ENCODE results near the gene AGPAT4. TPM values are rescaled to one million over a fixed set of nuclear protein-coding genes. Genes with fewer than 3 reads are reported as not detected.

The AGPAT4 gene
- total RNA-seq, 6 experiments from 2014 or later: 0.42 to 1.7 (median 0.78) TPM

DNA sequence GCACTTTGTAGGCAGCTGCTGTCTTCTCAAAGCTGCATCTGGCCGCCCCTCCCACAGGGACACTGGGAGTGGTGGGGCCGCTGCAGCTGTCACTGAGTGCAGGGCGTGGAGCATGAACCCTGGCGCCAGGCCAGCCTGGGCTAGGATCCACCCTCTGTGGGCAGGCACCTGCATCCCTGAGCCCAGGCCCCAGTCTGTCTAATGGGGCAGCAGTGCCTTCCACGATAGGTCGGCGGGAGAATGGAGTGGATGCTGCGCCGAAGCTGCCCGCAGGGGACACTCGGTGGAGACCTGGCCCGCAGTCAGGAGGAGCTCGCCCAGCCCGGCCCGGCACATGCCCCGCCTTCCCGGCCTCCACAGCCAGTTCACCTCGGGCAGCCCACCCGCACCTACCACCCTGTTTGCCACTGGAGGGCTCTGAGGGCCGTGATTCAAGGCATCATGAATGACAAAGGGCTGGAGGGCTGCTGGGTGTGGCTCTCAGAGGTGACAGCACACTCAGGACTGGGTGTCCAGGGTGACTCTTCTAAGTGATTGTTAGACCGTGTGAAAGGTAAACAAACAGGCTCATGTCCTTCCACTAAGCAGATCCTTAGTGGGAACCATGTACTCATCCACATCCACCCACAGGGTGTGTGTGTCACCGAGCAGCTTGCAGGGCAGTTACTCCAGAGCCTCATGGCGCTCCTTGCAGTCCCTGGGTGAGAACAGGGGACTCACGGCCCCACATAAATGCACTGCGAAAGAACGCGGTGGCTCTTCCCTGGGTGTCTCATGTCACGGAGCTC lies 133.9 kb downstream of the AGPAT4 start:
- Histone ChIP-seq H3K27ac (no peak overlapping the region), H3K36me3 (no peaks in the 10 kb centered on the region), H3K4me1 (no peaks in the 10 kb centered on the region), H3K27me3 (no peaks in the 10 kb centered on the region), H3K9me3 (no peaks in the 10 kb centered on the region), H3K4me3 (no peak overlapping the region)
- intact Hi-C loops (cut with DNase I): no loop called here
- TF ChIP-seq CTCF (IDR thresholded peaks at IDR 0.05) (peak in 1 of 4 donors; percentile 55), POLR2A (IDR thresholded peaks at IDR 0.05) (no peak)
- DNase-seq (peak in 1 of 3 donors; percentile 47), ATAC-seq (peak; percentile 41 to 59 (median 52))
- 44% methylated on average over 3 of the region's 28 CpGs for WGBS (ENCODE audit: insufficient coverage, low coverage, low lambda C conversion rate, missing lambda C conversion rate)

DNA sequence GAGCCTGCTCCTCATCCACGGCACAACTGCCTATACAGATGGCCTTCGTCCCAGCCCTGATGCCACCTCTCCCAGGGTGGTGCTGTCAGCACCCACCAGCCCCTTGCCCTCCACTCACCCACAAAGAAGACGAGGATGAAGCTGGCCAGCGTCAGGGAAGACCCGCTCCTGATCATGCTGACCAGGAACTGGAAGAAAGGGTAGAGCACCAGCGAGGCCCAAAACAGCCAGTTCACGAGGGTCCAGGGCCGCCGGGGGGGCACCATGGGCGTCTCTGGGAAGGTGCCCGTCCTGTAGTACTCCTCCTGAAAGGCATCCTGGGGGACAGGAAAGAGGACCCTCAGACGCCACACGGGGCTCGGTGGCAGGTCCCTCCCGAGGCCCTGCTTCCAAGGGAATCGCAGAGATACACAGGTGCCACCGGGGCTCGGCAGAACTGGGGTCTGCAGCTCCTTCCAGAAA lies 134.5 kb downstream of the AGPAT4 start:
- H3K27ac ChIP-seq: no peak overlapping the region
- WGBS (ENCODE audit: insufficient coverage, low coverage, low lambda C conversion rate, missing lambda C conversion rate): 80% methylated on average over 1 of the region's 18 CpGs
- no peaks in the 10 kb centered on the region for H3K4me1 ChIP-seq
- DNase-seq (no peak), ATAC-seq (no peak)
- no peak for TF ChIP-seq CTCF (IDR thresholded peaks at IDR 0.05)
- no peak for TF ChIP-seq POLR2A (IDR thresholded peaks at IDR 0.05)
- H3K9me3 ChIP-seq: no peaks in the 10 kb centered on the region
- H3K27me3 ChIP-seq: no peaks in the 10 kb centered on the region
- no peaks in the 10 kb centered on the region for H3K36me3 ChIP-seq
- H3K4me3 ChIP-seq: no peak overlapping the region
- intact Hi-C loops (cut with DNase I): no loop called here

GRCh38 chr6:161138543-161139303 lies 135.1 kb downstream of the AGPAT4 start:
- ATAC-seq (no peak), DNase-seq (no peak)
- Histone ChIP-seq H3K27ac (no peak overlapping the region), H3K4me1 (no peaks in the 10 kb centered on the region), H3K9me3 (no peaks in the 10 kb centered on the region), H3K36me3 (no peaks in the 10 kb centered on the region), H3K4me3 (no peak overlapping the region), H3K27me3 (no peaks in the 10 kb centered on the region)
- TF ChIP-seq CTCF (IDR thresholded peaks at IDR 0.05): no peak
- TF ChIP-seq POLR2A (IDR thresholded peaks at IDR 0.05): no peak
- intact Hi-C loops (cut with DNase I): no loop called here
- WGBS (ENCODE audit: insufficient coverage, low coverage, low lambda C conversion rate, missing lambda C conversion rate): 91% methylated on average over 7 of the region's 23 CpGs

DNA sequence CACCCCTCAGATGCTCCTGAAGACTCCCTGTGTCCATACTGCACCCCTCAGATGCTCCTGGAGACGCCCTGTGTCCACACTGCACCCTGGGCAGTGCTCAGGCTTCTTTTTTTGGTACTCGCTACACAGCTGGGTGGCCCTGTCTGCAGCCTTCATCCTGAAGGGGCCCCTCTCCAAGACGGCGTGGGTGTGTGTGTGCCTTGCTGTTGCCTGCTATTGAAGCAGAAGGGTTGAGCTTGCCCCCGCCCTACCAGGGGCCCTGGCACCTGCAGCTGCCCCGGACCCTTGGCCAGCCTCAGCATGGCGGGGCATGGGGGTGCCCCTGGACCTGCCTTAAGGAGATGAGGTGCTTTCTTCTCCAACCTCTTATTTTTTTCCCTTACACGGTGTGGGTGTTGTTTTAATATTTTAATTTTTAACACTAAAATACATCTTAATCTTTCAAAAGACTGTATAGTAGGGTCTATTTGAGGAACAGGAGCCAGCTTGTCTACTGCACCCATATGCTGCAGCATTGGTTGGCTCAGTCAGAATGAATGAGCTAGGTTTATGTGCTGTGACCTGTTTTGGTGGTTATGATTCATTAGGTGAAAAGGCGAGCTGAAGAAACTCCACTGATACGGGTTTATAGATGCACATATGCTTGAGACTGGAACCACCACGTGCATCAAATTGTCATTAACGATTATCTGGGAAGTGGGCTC lies 135.9 kb downstream of the AGPAT4 start:
- TF ChIP-seq POLR2A (IDR thresholded peaks at IDR 0.05): no peak
- no peak for TF ChIP-seq CTCF (IDR thresholded peaks at IDR 0.05)
- ATAC-seq (no peak), DNase-seq (no peak)
- no peaks in the 10 kb centered on the region for H3K36me3 ChIP-seq
- H3K27ac ChIP-seq: no peak overlapping the region
- no peaks in the 10 kb centered on the region for H3K27me3 ChIP-seq
- H3K9me3 ChIP-seq: no peaks in the 10 kb centered on the region
- no peaks in the 10 kb centered on the region for H3K4me1 ChIP-seq
- intact Hi-C loops (cut with DNase I): no loop called here
- no peak overlapping the region for H3K4me3 ChIP-seq
- WGBS (ENCODE audit: insufficient coverage, low coverage, low lambda C conversion rate, missing lambda C conversion rate): 89% methylated on average over 9 of the region's 12 CpGs
